GM21423 (cell line): ENCODE data around the gene CABP4.
"Not testable (repeated sequence)": the region's sequence is repeated elsewhere in the genome, so short reads cannot be mapped to it uniquely, and the experiment has no call there.

Experiments
- ATAC-seq: cut with Tn5 transposase; IDR thresholded peaks from one replicate; pipeline ENCODE4 v1.9.1; 2021; ENCODE audit warnings: mild to moderate bottlenecking, moderate library complexity; ENCODE audit not compliant: unreplicated experiment

CABP4 gene

GRCh38 chr11:67418476-67419281 lies 36.5 kb upstream of the CABP4 start:
- ATAC-seq: no peak

GRCh38 chr11:67419325-67420049 lies 35.7 kb upstream of the CABP4 start:
- ATAC-seq: no peak

GRCh38 chr11:67420147-67420645 lies 35.0 kb upstream of the CABP4 start:
- no peak for ATAC-seq

- peak; percentile 76 for ATAC-seq
Observed at GRCh38 chr11:67420646-67421429, 34.3 kb upstream of the CABP4 start.

- no peak for ATAC-seq
Observed at GRCh38 chr11:67421430-67422031, 33.6 kb upstream of the CABP4 start.

GRCh38 chr11:67422891-67423290 lies 32.3 kb upstream of the CABP4 start:
- ATAC-seq: no peak

GRCh38 chr11:67423466-67423865 lies 31.7 kb upstream of the CABP4 start:
- ATAC-seq: no peak

- ATAC-seq: no peak
Observed at GRCh38 chr11:67423891-67424613, 31.1 kb upstream of the CABP4 start.

- not testable (repeated sequence) for ATAC-seq
Observed at GRCh38 chr11:67427364-67427859, 27.7 kb upstream of the CABP4 start.

- ATAC-seq: peak; percentile 79
Observed at GRCh38 chr11:67428052-67429001, 26.8 kb upstream of the CABP4 start, which contains the start of gene RPS6KB2. Gene RPS6KB2, plus strand, starts transcription at chr11:67428494. Its CDS starts 52 bp downstream, at chr11:67428546.

GRCh38 chr11:67429038-67429668 lies 26.0 kb upstream of the CABP4 start:
- no peak for ATAC-seq

GRCh38 chr11:67429722-67430121 lies 25.4 kb upstream of the CABP4 start:
- ATAC-seq: no peak

- ATAC-seq: no peak
Observed at GRCh38 chr11:67431346-67432249, 23.6 kb upstream of the CABP4 start.

- no peak for ATAC-seq
Observed at GRCh38 chr11:67432655-67433349, 22.4 kb upstream of the CABP4 start.

GRCh38 chr11:67433536-67434394 lies 21.4 kb upstream of the CABP4 start:
- no peak for ATAC-seq

- no peak for ATAC-seq
Observed at GRCh38 chr11:67434395-67434881, 20.7 kb upstream of the CABP4 start.
